HEK293 (cell line): ENCODE results near the gene STYX.

Experiments
- BCL11A ChIP-seq: fragments of 450-650 bp; formaldehyde crosslinking; IDR thresholded peaks from 2 replicates; pipeline ENCODE4 v1.5.1; 2016; ENCODE audit warnings: low read depth, missing biosample characterization, missing genetic modification characterization
- MYNN ChIP-seq: fragments of 450-650 bp; formaldehyde crosslinking; IDR thresholded peaks from 2 replicates; pipeline ENCODE4 v1.5.1; 2016; ENCODE audit warnings: missing biosample characterization, missing genetic modification characterization, borderline replicate concordance
- PBX3 ChIP-seq: sonication (generic); formaldehyde crosslinking; IDR thresholded peaks from 2 replicates; pipeline ENCODE4 v1.8.1; 2022; ENCODE audit warnings: mild to moderate bottlenecking, moderate library complexity, missing genetic modification reagents
- REPIN1 ChIP-seq: fragments of 450-650 bp; formaldehyde crosslinking; IDR thresholded peaks from 2 replicates; pipeline ENCODE4 v1.5.1; 2017; ENCODE audit warnings: missing biosample characterization, missing genetic modification characterization, low read depth
- TRIM28 ChIP-seq: IDR thresholded peaks from 2 replicates; pipeline ENCODE4 v1.6.1; 2011; ENCODE audit warnings: low read length, control low read depth, borderline replicate concordance
- ZBTB11 ChIP-seq: fragments of 450-650 bp; formaldehyde crosslinking; conservative IDR thresholded peaks from 2 replicates; pipeline ENCODE4 v1.5.1; 2016; ENCODE audit warnings: low read depth, missing biosample characterization, missing genetic modification characterization
- ZFP3 ChIP-seq: fragments of 450-650 bp; formaldehyde crosslinking; IDR thresholded peaks from 2 replicates; pipeline ENCODE4 v1.5.1; 2016; ENCODE audit warnings: low read depth, missing biosample characterization, missing genetic modification characterization
- ZNF169 ChIP-seq: fragments of 450-650 bp; formaldehyde crosslinking; IDR thresholded peaks from 2 replicates; pipeline ENCODE4 v1.5.1; 2016; ENCODE audit warnings: missing biosample characterization, missing genetic modification characterization
- ZNF221 ChIP-seq: fragments of 450-650 bp; formaldehyde crosslinking; IDR thresholded peaks from 2 replicates; pipeline ENCODE4 v1.5.1; 2017; ENCODE audit warnings: missing biosample characterization, missing genetic modification characterization, borderline replicate concordance
- ZNF274 ChIP-seq, 2 experiments: fragments of 200-500 bp in 1 of 2; fragments of 450-650 bp in 1 of 2; sonication (Bioruptor generic) in 1 of 2; formaldehyde crosslinking in 1 of 2; IDR thresholded peaks; 2 replicates each; pipeline versions ENCODE4 v1.5.1 to v1.6.1; 2014 to 2016; ENCODE audit warnings: borderline replicate concordance in 1 of 2, inconsistent platforms in 1 of 2, low read length in 1 of 2, missing biosample characterization in 1 of 2, missing genetic modification characterization in 1 of 2
- ZNF335 ChIP-seq: fragments of 450-650 bp; formaldehyde crosslinking; conservative IDR thresholded peaks from 2 replicates; pipeline ENCODE4 v1.5.1; 2016; ENCODE audit warnings: missing biosample characterization, missing genetic modification characterization
- ZNF416 ChIP-seq: fragments of 450-650 bp; formaldehyde crosslinking; IDR thresholded peaks from 2 replicates; pipeline ENCODE4 v1.5.1; 2016; ENCODE audit warnings: missing biosample characterization, missing genetic modification characterization
- ZSCAN30 ChIP-seq: fragments of 450-650 bp; IDR thresholded peaks from 2 replicates; pipeline ENCODE4 v1.5.1; 2018; ENCODE audit warnings: missing biosample characterization, mild to moderate bottlenecking, missing genetic modification characterization, moderate library complexity
- TF ChIP-seq, protein P1 (sequence below): fragments of 450-650 bp; formaldehyde crosslinking; IDR thresholded peaks from 2 replicates; pipeline ENCODE4 v1.5.1; 2016; ENCODE audit warnings: missing biosample characterization, missing genetic modification characterization

DNA sequence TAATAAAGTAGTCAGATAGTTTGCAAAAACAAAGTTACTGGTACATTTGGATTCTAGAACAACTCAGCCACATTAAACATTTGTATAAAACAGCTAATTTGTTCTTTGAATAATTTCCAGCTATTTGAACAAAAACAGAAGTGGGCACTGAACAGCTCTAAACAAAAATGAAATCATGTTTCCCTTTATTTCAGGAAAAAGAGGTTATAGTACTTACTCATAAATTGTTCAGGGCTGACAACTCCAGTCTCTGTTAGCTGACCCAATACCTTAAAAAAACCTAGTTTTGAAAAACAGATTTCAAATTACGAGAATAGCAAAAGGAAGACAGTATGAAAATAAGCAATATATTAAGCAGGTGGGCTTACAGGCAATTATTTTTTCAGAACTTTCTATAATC, 53.2 kb downstream of the STYX start:
- TF ChIP-seq ZBTB11 (no peak), ZNF221 (tag by site-specific recombination) (no peak), ZSCAN30 (tag by site-specific recombination) (no peak), ZFP3 (tag by site-specific recombination) (no peak), ZNF335 (tag by site-specific recombination) (no peak), ZNF169 (tag by site-specific recombination) (no peak), MYNN (tag by site-specific recombination) (no peak), ZNF416 (no peak), BCL11A (tag by site-specific recombination) (no peak), REPIN1 (tag by site-specific recombination) (no peak), ZNF274 (IDR thresholded peaks at IDR 0.05; ENCODE audit: low read length) (no peak), ZNF274 (tag by site-specific recombination; IDR thresholded peaks at IDR 0.05; ENCODE audit: borderline replicate concordance) (no peak), PBX3 (no peak), TRIM28 (no peak)
- TF ChIP-seq, protein P1, sequence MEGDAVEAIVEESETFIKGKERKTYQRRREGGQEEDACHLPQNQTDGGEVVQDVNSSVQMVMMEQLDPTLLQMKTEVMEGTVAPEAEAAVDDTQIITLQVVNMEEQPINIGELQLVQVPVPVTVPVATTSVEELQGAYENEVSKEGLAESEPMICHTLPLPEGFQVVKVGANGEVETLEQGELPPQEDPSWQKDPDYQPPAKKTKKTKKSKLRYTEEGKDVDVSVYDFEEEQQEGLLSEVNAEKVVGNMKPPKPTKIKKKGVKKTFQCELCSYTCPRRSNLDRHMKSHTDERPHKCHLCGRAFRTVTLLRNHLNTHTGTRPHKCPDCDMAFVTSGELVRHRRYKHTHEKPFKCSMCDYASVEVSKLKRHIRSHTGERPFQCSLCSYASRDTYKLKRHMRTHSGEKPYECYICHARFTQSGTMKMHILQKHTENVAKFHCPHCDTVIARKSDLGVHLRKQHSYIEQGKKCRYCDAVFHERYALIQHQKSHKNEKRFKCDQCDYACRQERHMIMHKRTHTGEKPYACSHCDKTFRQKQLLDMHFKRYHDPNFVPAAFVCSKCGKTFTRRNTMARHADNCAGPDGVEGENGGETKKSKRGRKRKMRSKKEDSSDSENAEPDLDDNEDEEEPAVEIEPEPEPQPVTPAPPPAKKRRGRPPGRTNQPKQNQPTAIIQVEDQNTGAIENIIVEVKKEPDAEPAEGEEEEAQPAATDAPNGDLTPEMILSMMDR (tag by site-specific recombination), result no peak
